Psoas muscle (tissue), 8 donors: ENCODE results near the gene USP21. TPM values are rescaled to one million over a fixed set of nuclear protein-coding genes. Genes with fewer than 3 reads are reported as not detected.

Source experiments
- ATAC-seq, 4 donors: fragments of 200-7000 bp; cut with Tn5 transposase; one replicate each; pipeline ENCODE4 v1.9.1; 2020; ENCODE audit warnings: moderate library complexity in 3 of 4, mild to moderate bottlenecking in 2 of 4
- DNase-seq, 2 donors: peaks; one replicate each; pipeline ENCODE4 v3.0.0-alpha.2; 2020
- H3K27ac ChIP-seq: fragments of 200-600 bp; one replicate; pipeline ENCODE4 v1.8.0; 2022
- H3K27me3 ChIP-seq, 3 donors: fragments of 200-600 bp in 1 of 3; one replicate each; pipeline versions ENCODE4 v1.6.1 to v1.8.0; 2013 to 2022; ENCODE audit warnings: low read length in 2 of 3, mild to moderate bottlenecking in 2 of 3, moderate library complexity in 1 of 3; ENCODE audit not compliant: insufficient read depth in 3 of 3
- H3K36me3 ChIP-seq, 2 donors: fragments of 200-600 bp in 1 of 2; one replicate each; pipeline versions ENCODE4 v1.6.1 to v1.8.0; 2013 to 2022; ENCODE audit warnings: low read depth in 1 of 2, mild to moderate bottlenecking in 1 of 2, moderate library complexity in 1 of 2; ENCODE audit not compliant: insufficient read depth in 1 of 2
- H3K4me1 ChIP-seq: fragments of 200-600 bp; one replicate; pipeline ENCODE4 v1.8.0; 2022
- H3K4me3 ChIP-seq: fragments of 200-600 bp; one replicate; pipeline ENCODE4 v1.8.0; 2022; ENCODE audit warnings: mild to moderate bottlenecking
- H3K9me3 ChIP-seq: fragments of 200-600 bp; one replicate; pipeline ENCODE4 v1.8.0; 2022
- WGBS, 3 donors: extraction: QIAGEN DNeasy Blood & Tissue Kit; methylation state at CpG; one replicate each; pipeline versions ENCODE4 v1.1.6 to v1.1.7; 2013; 5-methylcytosine and 5-hydroxymethylcytosine counted together
- intact Hi-C, 2 donors: fragments of 100-400 bp; cut with DNase I; formaldehyde crosslinking; loops; one replicate each; pipeline versions ENCODE4 v1.11.0 to v1.14.2; 2022
- polyA plus RNA-seq, 3 donors: library from polyadenylated mRNA; stranded (reverse); fragments of 200-250 nt; gene quantifications; one replicate each; pipeline ENCODE4 v1.2.3, GENCODE V29; 2013
- total RNA-seq, 4 donors: library from RNA; stranded (reverse); fragmentation: NEBNext Ultra II Directional in 2 of 4; extraction: Animal tissue kit (Norgen Biotek cat#: 25700) in 2 of 4; gene quantifications; one replicate each; pipeline versions ENCODE4 v1.2.1 to v1.2.4, GENCODE V29; 2021 to 2023
- TF ChIP-seq, protein P1 (sequence below): fragments of 200-600 bp; IDR thresholded peaks from one replicate; pipeline ENCODE4 v1.8.0; 2022; ENCODE audit warnings: antibody characterized with exemption
- donor health status: healthy with polysubstance abuse.
- donor health status: DM: no; HTN: no; CAD: no; lungs with moderate emphysema.
- donor health status: Bipolar disorder and iron deficiency.
- donor health status: healthy.
- donor health status: DM: yes; HTN: yes; CAD: no.
- donor health status: DM: no; HTN: no; CAD: no.
- donor health status: DM: no; HTN: no; CAD: no.
- donor health status: DM: yes; HTN: yes; CAD: no.

USP21 gene
- total and polyA plus RNA-seq, 7 donors = 13.4 to 47.3 (median 22.9) TPM

DNA sequence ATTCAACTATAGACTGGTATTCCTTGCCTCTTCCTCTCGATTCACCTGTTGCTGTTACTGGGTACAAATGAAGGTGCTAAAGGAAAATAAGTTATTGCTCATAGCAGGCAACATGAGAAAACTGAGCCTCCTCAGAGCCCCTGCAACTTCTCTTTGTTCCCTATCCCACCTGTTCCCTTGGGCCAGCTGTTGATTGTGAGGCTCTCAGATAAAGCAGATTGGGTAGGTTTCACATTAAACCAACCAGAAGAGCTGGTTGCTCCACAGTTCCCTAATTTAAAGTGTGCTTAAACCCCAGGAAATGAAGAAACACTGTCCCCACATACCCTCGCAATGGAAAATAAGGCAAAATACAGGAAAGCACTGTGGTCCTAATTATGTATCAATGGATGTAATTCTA, 31.7 kb upstream of the USP21 start:
- 78 to 81% (median 79%) methylated on average over 2 of the region's 2 CpGs for WGBS, 3 donors
- Histone ChIP-seq H3K4me1 (peaks cover 30% of the 10 kb centered on the region), H3K27me3 (no peaks in the 10 kb centered on the region), H3K4me3 (no peak overlapping the region), H3K36me3 (peaks cover 9 to 80% of the 10 kb centered on the region in 2 donors), H3K9me3 (no peaks in the 10 kb centered on the region), H3K27ac (no peak overlapping the region)
- TF ChIP-seq, protein P1, sequence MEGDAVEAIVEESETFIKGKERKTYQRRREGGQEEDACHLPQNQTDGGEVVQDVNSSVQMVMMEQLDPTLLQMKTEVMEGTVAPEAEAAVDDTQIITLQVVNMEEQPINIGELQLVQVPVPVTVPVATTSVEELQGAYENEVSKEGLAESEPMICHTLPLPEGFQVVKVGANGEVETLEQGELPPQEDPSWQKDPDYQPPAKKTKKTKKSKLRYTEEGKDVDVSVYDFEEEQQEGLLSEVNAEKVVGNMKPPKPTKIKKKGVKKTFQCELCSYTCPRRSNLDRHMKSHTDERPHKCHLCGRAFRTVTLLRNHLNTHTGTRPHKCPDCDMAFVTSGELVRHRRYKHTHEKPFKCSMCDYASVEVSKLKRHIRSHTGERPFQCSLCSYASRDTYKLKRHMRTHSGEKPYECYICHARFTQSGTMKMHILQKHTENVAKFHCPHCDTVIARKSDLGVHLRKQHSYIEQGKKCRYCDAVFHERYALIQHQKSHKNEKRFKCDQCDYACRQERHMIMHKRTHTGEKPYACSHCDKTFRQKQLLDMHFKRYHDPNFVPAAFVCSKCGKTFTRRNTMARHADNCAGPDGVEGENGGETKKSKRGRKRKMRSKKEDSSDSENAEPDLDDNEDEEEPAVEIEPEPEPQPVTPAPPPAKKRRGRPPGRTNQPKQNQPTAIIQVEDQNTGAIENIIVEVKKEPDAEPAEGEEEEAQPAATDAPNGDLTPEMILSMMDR = no peak
- no peak for ATAC-seq
- no peak for DNase-seq
- intact Hi-C loops = no loop called here

DNA sequence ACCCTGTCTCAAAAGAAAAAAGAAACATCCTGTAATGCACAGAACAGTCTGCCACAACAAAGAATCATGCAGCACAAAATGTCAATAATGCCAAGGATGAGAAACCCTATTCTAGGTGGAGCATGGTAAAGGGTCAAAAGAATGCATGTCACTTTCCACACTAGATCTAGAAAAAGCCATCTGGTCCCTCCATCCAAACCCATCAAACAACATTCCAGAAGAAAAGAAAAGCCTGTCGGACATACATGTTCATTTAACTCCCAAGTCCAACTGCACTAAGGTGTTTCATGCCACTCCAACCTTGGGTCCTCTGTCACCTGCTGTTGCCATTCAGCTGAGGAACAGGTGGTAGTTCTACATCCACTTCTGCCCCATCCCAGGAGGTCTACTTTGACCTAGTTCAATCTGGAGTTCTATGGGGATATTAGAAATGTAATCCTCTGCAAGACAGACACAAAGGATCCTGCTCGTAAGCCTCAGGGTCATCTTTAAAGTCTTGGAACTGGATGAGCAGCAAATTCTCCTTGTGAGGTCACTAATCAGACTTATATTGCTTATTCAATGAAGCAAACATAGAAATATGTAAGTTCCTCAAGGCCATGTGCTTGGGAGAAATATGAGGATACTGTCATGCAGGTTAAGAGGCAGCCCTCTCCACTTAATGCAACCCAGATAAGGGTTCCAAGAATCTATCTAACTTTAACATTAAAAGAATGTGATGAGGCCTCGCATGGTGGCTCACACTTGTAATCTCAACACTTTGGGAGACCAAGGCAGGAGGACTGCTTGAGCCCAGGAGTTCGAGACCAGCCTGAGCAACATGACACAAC, 30.5 kb upstream of the USP21 start:
- Histone ChIP-seq H3K4me1 (peaks cover 33% of the 10 kb centered on the region), H3K27ac (peak overlapping the region; percentile 12), H3K9me3 (no peaks in the 10 kb centered on the region), H3K27me3 (no peaks in the 10 kb centered on the region), H3K36me3 (peaks cover 9 to 69% of the 10 kb centered on the region in 2 donors), H3K4me3 (no peak overlapping the region)
- TF ChIP-seq, protein P1 = no peak
- no peak for ATAC-seq
- 66 to 72% (median 70%) methylated on average over 4 of the region's 4 CpGs for WGBS, 3 donors
- DNase-seq = no peak
- intact Hi-C loops = no loop called here

DNA sequence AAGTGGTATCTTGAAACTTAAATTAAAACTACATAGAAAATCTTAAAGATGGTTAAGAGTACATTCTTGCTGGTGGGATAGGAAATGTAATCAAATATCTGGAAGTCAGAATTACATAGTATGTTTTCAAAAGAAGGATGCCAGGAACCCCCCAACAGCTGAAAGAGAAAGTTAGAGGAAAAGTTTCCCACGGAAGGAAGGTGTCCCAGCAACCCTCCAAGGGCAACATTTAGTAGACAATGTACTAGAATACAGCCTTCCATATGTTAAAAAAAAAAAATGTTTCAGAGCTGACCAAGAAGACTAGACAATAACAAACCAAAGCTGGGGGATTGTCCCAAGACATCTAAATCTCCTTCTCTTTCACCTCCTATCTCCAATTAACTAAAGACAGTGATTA, 29.0 kb upstream of the USP21 start:
- Histone ChIP-seq H3K36me3 (peaks cover 9 to 54% of the 10 kb centered on the region in 2 donors), H3K27me3 (no peaks in the 10 kb centered on the region), H3K9me3 (no peaks in the 10 kb centered on the region), H3K4me3 (peak overlapping the region; percentile 71), H3K4me1 (peaks cover 39% of the 10 kb centered on the region), H3K27ac (peak overlapping the region; percentile 92)
- DNase-seq = no peak
- ATAC-seq = no peak
- TF ChIP-seq, protein P1 = no peak
- WGBS, 3 donors = 29 to 43% (median 31%) methylated on average over 1 of the region's 1 CpG
- intact Hi-C loops = loop anchor here in 1 of 2 donors (5.0 kb wide), 1 partner anchor 83 kb away; the partner anchor contains the start of gene USF1

DNA sequence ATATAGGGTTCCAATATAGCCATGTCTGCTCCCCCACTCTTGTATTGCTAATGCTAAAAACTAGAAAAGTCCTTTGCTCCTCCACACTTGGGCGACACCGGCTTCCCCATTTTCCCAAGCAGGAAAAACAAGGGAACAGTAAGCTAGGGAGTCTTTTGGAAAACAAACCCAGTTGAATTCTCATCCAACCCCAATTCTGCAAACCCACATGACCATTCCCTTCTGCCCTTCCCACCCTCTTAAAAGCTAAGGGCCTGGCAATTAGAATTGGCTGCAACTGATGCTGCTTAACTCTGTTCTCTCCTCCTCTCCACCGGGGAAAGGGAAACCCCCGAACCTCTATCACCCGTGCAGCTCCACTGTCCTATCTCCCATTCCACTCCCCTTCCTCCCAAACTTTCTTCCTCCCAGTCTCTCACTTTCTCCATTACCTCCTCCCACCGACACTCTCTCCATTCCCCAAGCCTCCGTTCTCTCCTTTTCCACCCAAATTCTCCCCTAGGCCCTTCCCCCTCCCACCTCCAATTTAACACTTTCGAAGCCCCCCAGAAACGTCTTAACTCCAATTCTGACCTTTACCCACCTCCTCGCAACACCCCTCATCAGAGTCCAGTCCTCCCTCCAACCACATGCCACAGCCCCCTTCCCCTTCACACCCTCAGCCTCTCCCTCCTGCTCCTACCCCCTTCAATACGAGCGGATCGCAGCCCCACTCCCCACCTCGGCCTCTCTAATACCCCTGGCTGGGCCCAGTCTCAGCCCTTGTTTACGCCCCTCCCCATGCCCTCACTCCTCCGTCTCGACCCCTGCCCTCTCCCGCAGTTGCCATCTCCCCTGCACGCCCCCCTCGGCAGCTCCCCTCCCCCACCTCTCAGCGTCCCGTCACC, 27.5 kb upstream of the USP21 start:
- Histone ChIP-seq H3K9me3 (no peaks in the 10 kb centered on the region), H3K36me3 (peaks cover 9 to 39% of the 10 kb centered on the region in 2 donors), H3K27me3 (no peaks in the 10 kb centered on the region), H3K4me3 (peak overlapping the region; percentile 71), H3K27ac (peak overlapping the region; percentile 92), H3K4me1 (peaks cover 46% of the 10 kb centered on the region)
- intact Hi-C loops = loop anchor here (1.0 to 5.0 kb wide), 3 partner anchors 23 to 84 kb away; partner anchors contain the start of genes B4GALT3 (in 1 of the 2) and USF1 (in 1 of the 2)
- WGBS, 3 donors = 3 to 4% (median 4%) methylated on average over 22 of the region's 22 CpGs
- TF ChIP-seq, protein P1 = no peak
- ATAC-seq = peak in 1 of 4 donors; percentile 6
- DNase-seq = no peak
